ENCODE data around the gene RNF220.

GRCh38 chr1:44405031-44405797, at the start of gene RNF220:
- TF ChIP-seq CTCF (IDR thresholded peaks at IDR 0.05) (no peak), REST (IDR thresholded peaks at IDR 0.05; ENCODE audit: low read depth, low read length) (no peak), POLR2AphosphoS5 (IDR thresholded peaks at IDR 0.05; ENCODE audit: low read depth, low read length) (no peak), GATA2 (CRISPR knock-in tag; IDR thresholded peaks at IDR 0.05) (no peak), RAD21 (IDR thresholded peaks at IDR 0.05; ENCODE audit: low read length) (peak; percentile 8; the same call in 1 of the 2 replicates), SMC3 (IDR thresholded peaks at IDR 0.05; ENCODE audit: low read depth, low read length) (no peak), MXI1 (IDR thresholded peaks at IDR 0.05; ENCODE audit: low read depth, low read length) (no peak), SIN3A (IDR thresholded peaks at IDR 0.05; ENCODE audit: borderline replicate concordance, low read depth, low read length) (no peak), EZH2phosphoT487 (IDR thresholded peaks at IDR 0.05; ENCODE audit: borderline replicate concordance, low read depth) (no peak)

Measured in SK-N-SH (cell line).